ENCODE data around the gene PCYT1B. TPM values are rescaled to one million over a fixed set of nuclear protein-coding genes. Genes with fewer than 3 reads are reported as not detected.

Gene PCYT1B
- total RNA-seq, 1 donor from 2014 or later: 21.3 TPM

- Mint-ChIP-seq H3K4me3 (no peak overlapping the region), H3K36me3 (no peaks in the 10 kb centered on the region), H3K27ac (no peak overlapping the region), H3K27me3 (peaks cover 4% of the 10 kb centered on the region), H3K9me3 (no peaks in the 10 kb centered on the region), H3K4me1 (ENCODE audit: unreplicated experiment) (no peaks in the 10 kb centered on the region)
- TF ChIP-seq CTCF (conservative IDR thresholded peaks at IDR 0.05): no peak
- no peak for DNase-seq (ENCODE audit: extremely low spot score, unreplicated experiment)
These were observed 36.9 kb upstream of the PCYT1B start for GRCh38 chrX:24684048-24684447.

GRCh38 chrX:24682739-24683432, 35.7 kb upstream of the PCYT1B start:
- Mint-ChIP-seq H3K9me3 (no peaks in the 10 kb centered on the region), H3K27ac (no peak overlapping the region), H3K4me1 (ENCODE audit: unreplicated experiment) (no peaks in the 10 kb centered on the region), H3K27me3 (peaks cover 4% of the 10 kb centered on the region), H3K36me3 (no peaks in the 10 kb centered on the region), H3K4me3 (no peak overlapping the region)
- no peak for TF ChIP-seq CTCF (conservative IDR thresholded peaks at IDR 0.05)
- DNase-seq (ENCODE audit: extremely low spot score, unreplicated experiment): no peak

DNA sequence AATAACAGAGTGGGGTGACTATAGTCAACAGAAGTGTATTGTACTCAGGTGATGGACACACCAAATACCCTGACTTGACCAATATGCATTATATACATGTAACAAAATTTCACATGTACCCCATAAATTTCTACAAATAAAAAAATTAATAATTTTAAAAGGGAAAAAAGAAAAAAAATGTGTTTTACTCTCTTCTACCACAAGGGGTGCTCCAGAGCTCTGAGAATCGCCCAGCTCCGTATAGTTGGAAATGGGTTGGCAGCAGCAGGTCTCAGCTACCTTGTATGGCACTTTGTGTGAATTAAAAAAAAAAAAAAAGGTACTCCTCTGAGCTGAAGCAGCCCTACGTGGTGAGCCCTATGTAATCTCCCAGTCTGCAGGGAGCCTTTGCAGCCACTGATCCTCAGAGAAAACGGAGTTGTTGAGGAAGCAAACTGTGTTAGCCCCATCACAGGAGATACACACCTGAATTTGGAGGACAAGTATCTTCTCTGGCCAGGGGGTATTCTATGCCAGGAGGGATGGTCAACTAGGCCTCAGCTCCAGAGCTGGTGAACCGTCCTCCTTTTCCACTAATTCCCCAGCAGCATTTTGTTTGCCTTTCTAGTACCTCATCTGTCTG, 29.4 kb upstream of the PCYT1B start:
- no peaks in the 10 kb centered on the region for H3K36me3 Mint-ChIP-seq
- H3K27me3 Mint-ChIP-seq: no peaks in the 10 kb centered on the region
- TF ChIP-seq CTCF (conservative IDR thresholded peaks at IDR 0.05): peak; percentile 85
- no peak overlapping the region for H3K27ac Mint-ChIP-seq
- no peak overlapping the region for H3K4me3 Mint-ChIP-seq
- H3K4me1 Mint-ChIP-seq (ENCODE audit: unreplicated experiment): peaks cover 13% of the 10 kb centered on the region
- no peak for DNase-seq (ENCODE audit: extremely low spot score, unreplicated experiment)
- H3K9me3 Mint-ChIP-seq: no peaks in the 10 kb centered on the region

GRCh38 chrX:24673424-24673823, 26.3 kb upstream of the PCYT1B start:
- Mint-ChIP-seq H3K4me3 (no peak overlapping the region), H3K9me3 (no peaks in the 10 kb centered on the region), H3K36me3 (no peaks in the 10 kb centered on the region), H3K27me3 (no peaks in the 10 kb centered on the region), H3K4me1 (ENCODE audit: unreplicated experiment) (peaks cover 13% of the 10 kb centered on the region), H3K27ac (no peak overlapping the region)
- no peak for DNase-seq (ENCODE audit: extremely low spot score, unreplicated experiment)
- no peak for TF ChIP-seq CTCF (conservative IDR thresholded peaks at IDR 0.05)

DNA sequence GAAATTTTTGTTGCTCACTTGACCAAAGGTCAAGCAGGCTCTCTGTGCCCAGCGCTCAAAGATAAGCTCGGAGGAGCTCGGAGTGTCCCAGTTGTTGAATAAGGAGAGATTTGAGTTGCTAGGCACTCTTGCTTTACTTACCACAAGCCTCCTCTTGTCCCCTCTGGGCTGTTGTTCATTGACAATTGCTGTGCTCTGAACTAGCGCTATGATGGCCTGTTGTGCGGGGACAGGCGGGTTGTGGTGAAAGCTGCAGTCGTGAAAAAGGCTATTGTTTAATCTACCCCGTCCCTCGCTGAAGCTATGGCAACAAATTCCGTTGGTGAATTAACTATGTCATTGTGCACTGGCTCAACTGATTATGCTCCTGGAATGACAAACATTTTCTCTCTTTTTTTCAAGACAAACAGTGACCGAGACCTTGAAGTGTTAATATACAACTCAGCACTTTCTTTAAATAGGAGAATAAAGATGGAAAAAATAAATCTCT, 25.6 kb upstream of the PCYT1B start:
- H3K27ac Mint-ChIP-seq: peak overlapping the region; percentile 16
- H3K4me1 Mint-ChIP-seq (ENCODE audit: unreplicated experiment): peaks cover 17% of the 10 kb centered on the region

More for the DNA sequence above, 25.6 kb upstream of the PCYT1B start:
- no peak for DNase-seq (ENCODE audit: extremely low spot score, unreplicated experiment)
- TF ChIP-seq CTCF (conservative IDR thresholded peaks at IDR 0.05): no peak
- Mint-ChIP-seq H3K9me3 (no peaks in the 10 kb centered on the region), H3K27me3 (no peaks in the 10 kb centered on the region), H3K36me3 (no peaks in the 10 kb centered on the region), H3K4me3 (peak overlapping the region; percentile 10)
